IPS-18a (cell line): ENCODE measurements around the gene SPNS3.

ENCODE experiments used
- H3K27ac ChIP-seq: one replicate; pipeline ENCODE4 v1.5.1; 2013; ENCODE audit warnings: low read length
- H3K27me3 ChIP-seq: one replicate; pipeline ENCODE4 v1.6.1; 2013; ENCODE audit warnings: mild to moderate bottlenecking, low read length; ENCODE audit not compliant: control insufficient read depth, insufficient read depth
- H3K36me3 ChIP-seq: one replicate; pipeline ENCODE4 v1.6.1; 2013; ENCODE audit warnings: low read depth, low read length; ENCODE audit not compliant: control insufficient read depth
- H3K4me1 ChIP-seq: one replicate; pipeline ENCODE4 v1.6.1; 2013; ENCODE audit warnings: low read depth, low read length; ENCODE audit not compliant: control insufficient read depth
- H3K4me3 ChIP-seq: one replicate; pipeline ENCODE4 v1.5.1; 2013; ENCODE audit warnings: low read length
- H3K9ac ChIP-seq: one replicate; pipeline ENCODE4 v1.6.1; 2013; ENCODE audit warnings: mild to moderate bottlenecking, low read length, moderate library complexity
- H3K9me3 ChIP-seq: one replicate; pipeline ENCODE4 v1.6.1; 2013; ENCODE audit warnings: low read depth, low read length; ENCODE audit not compliant: control insufficient read depth

Gene SPNS3

GRCh38 chr17:4536742-4537411, 103.1 kb downstream of the SPNS3 start:
- Histone ChIP-seq H3K27me3 (peaks cover 34% of the 10 kb centered on the region), H3K9ac (no peak overlapping the region), H3K27ac (no peak overlapping the region), H3K4me1 (no peaks in the 10 kb centered on the region), H3K4me3 (no peak overlapping the region), H3K9me3 (no peaks in the 10 kb centered on the region), H3K36me3 (peaks cover 33% of the 10 kb centered on the region)
